Liver (tissue), 3 donors: ENCODE data around the gene TRIO.

Source experiments
- CTCF ChIP-seq: fragments of 150-350 bp; IDR thresholded peaks from 2 replicates; pipeline ENCODE4 v1.5.1; 2017; ENCODE audit warnings: improper control_type of control experiment, low read depth, low read length; ENCODE audit not compliant: missing input control
- GABPA ChIP-seq, 2 donors: IDR thresholded peaks in 1 of 2; conservative IDR thresholded peaks in 1 of 2; 2 replicates each; pipeline ENCODE4 v1.6.1; 2016; ENCODE audit warnings: antibody characterized with exemption in 2 of 2, mild to moderate bottlenecking in 1 of 2, moderate library complexity in 1 of 2
- RAD21 ChIP-seq, 2 donors: IDR thresholded peaks; 2 replicates each; pipeline ENCODE4 v1.6.1; 2016; ENCODE audit warnings: antibody characterized with exemption in 2 of 2, mild to moderate bottlenecking in 2 of 2
- donor health status: healthy.
- donor health status: healthy.

GRCh38 chr5:14286007-14286406 is 142.9 kb downstream of the TRIO start:
- TF ChIP-seq CTCF (no peak), RAD21 (IDR thresholded peaks at IDR 0.05) (no peak), GABPA (IDR thresholded peaks at IDR 0.05 in 1 of 2, conservative IDR thresholded peaks at IDR 0.05 in 1 of 2) (no peak)
